Measurements from ENCODE around the gene MEGF11. TPM values are rescaled to one million over a fixed set of nuclear protein-coding genes. Genes with fewer than 3 reads are reported as not detected.

The MEGF11 gene
- not detected in 2 replicates for total RNA-seq

DNA sequence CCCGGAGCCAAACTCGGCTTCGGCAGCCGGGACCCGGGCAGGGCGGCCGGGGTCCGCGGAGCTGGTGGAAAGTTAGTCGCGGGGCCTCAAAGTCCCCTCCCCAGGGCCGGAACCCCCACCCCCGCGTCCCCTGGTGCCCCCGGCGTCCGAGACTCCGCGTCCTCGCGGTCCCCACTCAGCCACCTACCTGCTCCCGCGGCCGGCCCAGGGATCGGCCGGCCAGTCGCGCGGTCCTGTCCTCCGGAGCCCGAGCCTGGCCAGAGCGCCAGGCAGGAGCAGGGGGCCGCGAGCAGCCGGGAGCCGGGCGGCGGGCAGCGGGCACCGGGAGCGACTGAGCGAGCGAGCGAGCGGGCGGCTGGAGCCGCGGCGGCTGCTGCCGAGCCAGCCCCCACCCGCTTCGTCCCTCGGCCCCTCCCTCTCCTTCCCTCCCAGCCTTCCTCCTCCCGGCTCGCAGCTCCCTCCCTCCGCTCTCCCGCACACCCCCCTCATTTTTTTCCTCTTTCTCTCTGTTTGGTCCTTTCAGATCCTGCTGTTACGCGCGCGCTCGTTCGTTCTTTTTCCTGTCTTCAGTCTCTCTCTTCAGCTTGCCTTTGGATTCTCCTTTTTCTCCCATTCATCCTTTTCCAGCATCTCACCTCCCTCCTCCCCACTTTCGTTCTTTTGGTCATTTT is at the start of gene MEGF11:
Gene MEGF11, minus strand, starts transcription at position 333 of the 671 bp plus-strand sequence. CDS start 125,347 bp downstream, outside the sequence.

DNA sequence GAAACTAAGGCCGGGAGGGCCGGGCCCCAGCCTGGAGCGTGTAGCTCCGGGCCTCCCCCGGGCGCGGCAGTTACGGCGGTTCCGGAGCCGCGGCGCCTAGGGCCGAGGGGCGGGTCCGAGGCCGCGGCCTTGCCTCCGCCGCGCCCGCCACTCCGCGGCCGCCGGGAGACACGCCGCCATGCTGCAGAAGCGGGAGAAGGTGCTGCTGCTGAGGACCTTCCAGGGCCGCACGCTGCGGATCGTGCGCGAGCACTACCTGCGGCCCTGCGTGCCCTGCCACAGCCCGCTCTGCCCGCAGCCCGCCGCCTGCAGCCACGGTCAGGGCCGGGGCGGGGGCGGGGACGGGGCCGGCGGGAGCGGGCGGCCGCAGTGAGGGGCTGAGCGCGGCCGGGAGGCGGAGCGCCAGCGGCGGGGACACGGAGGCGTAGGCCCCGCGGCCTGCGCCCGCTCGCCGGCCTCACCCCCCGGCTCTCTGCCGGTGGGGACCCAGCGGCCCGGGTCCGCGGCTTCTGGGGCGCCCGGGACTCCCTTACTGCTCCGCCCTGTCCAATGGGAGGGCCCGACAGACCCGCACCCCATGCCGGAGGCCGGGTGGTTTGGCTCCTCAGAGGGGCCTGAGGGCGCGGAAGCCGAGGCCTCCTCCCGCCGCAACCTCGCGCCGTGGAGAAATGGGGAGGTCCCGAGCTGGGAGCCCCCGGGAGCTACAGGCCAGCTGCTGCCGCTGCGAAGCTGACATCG is 40.0 kb upstream of the MEGF11 start, which contains the start of gene DIS3L:
Gene DIS3L, plus strand, starts transcription at position 150 of the 738 bp plus-strand sequence. Its CDS starts 29 bp downstream, at position 179.

DNA sequence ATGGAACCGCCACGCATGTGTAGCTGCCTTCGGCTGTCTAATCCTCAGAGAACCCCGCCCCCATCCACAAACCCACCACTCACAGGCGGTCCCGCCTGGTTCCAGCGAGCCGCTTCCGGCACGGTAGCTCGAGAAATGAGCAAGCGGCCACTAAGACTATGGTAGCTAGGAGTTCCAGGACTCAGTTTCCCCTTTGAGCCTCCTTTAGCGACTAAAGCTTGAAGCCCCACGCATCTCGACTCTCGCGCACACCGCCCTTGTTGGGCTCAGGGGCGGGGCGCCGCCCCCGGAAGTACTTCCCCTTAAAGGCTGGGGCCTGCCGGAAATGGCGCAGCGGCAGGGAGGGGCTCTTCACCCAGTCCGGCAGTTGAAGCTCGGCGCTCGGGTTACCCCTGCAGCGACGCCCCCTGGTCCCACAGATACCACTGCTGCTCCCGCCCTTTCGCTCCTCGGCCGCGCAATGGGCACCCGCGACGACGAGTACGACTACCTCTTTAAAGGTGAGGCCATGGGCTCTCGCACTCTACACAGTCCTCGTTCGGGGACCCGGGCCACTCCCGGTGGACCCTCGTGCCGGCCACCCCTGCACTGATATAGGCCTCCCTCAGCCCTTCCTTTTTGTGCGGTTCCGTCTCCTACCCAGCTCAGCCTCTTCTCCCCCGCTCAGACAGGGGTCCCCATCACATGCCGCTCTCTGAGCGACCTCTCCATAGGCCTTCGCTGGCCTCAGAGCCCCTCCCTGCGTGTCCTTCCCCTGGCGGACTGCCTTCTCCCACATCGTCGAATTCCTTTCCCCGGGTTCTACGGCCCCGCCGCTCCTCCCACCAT is 384.2 kb downstream of the MEGF11 start, which contains the start of gene RAB11A:
Gene RAB11A, plus strand, starts transcription at position 366 of the 828 bp plus-strand sequence. Its CDS starts 95 bp downstream, at position 461.

Small RNA genes lying within 50 kb of the gene (small RNA-seq; reads per million reads assigned to genes)
- not detected for gene MIR4311

Other genes with a start within 250 kb of the MEGF11 start
- 19.7 and 23.5 TPM in 2 replicates for gene DIS3L, start 39.8 kb upstream of the MEGF11 start, total RNA-seq
- gene TIPIN, start 102.9 kb upstream of the MEGF11 start, total RNA-seq, result 15.4 and 19.0 TPM in 2 replicates
- 18.0 and 25.6 TPM in 2 replicates for gene MAP2K1, start 133.2 kb upstream of the MEGF11 start, total RNA-seq
- 13.2 and 15.6 TPM in 2 replicates for gene SNAPC5, start 244.0 kb upstream of the MEGF11 start, total RNA-seq